HepG2 (cell line): Measurements from ENCODE around the gene MTARC1. TPM values are rescaled to one million over a fixed set of nuclear protein-coding genes. Genes with fewer than 3 reads are reported as not detected.

ENCODE experiments used
- ATAC-seq: fragments of 200-7000 bp; cut with Tn5 transposase; 3 replicates; pipeline ENCODE4 v1.9.1; 2020; ENCODE audit warnings: mild to moderate bottlenecking, moderate library complexity
- BruUV-seq: library from RNA; stranded (reverse); fragments of 400-500 nt; replicated peaks from 2 replicates; lab custom pipeline; 2021; lab: Mats Ljungman, UMichigan
- CTCF ChIA-PET: fragments of 300-600 bp; formaldehyde crosslinking; extraction: SDS; loops from one replicate; lab custom pipeline; 2021; ENCODE audit warnings: low total read pairs, inconsistent platforms, low intra/inter-chr PET ratio; lab: Yijun Ruan, JAX
- POLR2A ChIA-PET: fragments of 350-600 bp; sonication (Branson Sonifier 250); formaldehyde crosslinking; loops from one replicate; lab custom pipeline; 2020; ENCODE audit warnings: antibody characterized with exemption, inconsistent platforms; lab: Yijun Ruan, JAX
- DNase-seq: peaks from one replicate; pipeline ENCODE4 v3.0.0-alpha.2; 2015; ENCODE audit warnings: low spot score
- FAIRE-seq: peaks from 3 replicates; lab custom pipeline; 2011; peaks lifted over from hg19 to GRCh38; lab: Jason Lieb, UNC
- H2AFZ ChIP-seq: one replicate; pipeline ENCODE4 v1.6.1; 2011; ENCODE audit warnings: low read length, inconsistent platforms
- H3K27ac ChIP-seq: fragments of 300-600 bp; 3 replicates; pipeline ENCODE4 v1.8.0; 2011; ENCODE audit warnings: mixed run types, mild to moderate bottlenecking, mixed read lengths, low read length, inconsistent platforms; ENCODE audit not compliant: insufficient read depth; ENCODE audit errors: extremely low read length
- H3K27me3 ChIP-seq, 2 experiments: fragments of 200-600 bp in 1 of 2; 2 replicates in 1 of 2; 3 replicates in 1 of 2; pipeline versions ENCODE4 v1.6.0 to v1.8.0; 2011; ENCODE audit warnings: low read length in 2 of 2, mild to moderate bottlenecking in 2 of 2, moderate library complexity in 2 of 2, inconsistent platforms in 1 of 2; ENCODE audit not compliant: insufficient read depth in 2 of 2, control insufficient read depth in 1 of 2
- H3K36me3 ChIP-seq, 2 experiments: fragments of 200-600 bp in 1 of 2; replicated peaks in 1 of 2; 2 replicates in 1 of 2; 3 replicates in 1 of 2; pipeline versions ENCODE4 v1.5.1 to v1.8.0; 2011; ENCODE audit warnings: low read length in 2 of 2, inconsistent platforms in 1 of 2; ENCODE audit not compliant: insufficient read depth in 2 of 2, control insufficient read depth in 1 of 2
- H3K4me1 ChIP-seq: 2 replicates; pipeline ENCODE4 v1.5.1; 2012; ENCODE audit warnings: low read length, inconsistent platforms; ENCODE audit not compliant: insufficient read depth
- H3K4me2 ChIP-seq: 2 replicates; pipeline ENCODE4 v1.6.0; 2011; ENCODE audit warnings: low read depth, low read length, inconsistent platforms
- H3K4me3 ChIP-seq, 3 experiments: fragments of 200-600 bp in 1 of 3; sonication (generic), shearing (Covaris generic) in 1 of 3; replicated peaks in 1 of 3; 2 replicates each; pipeline ENCODE4 v1.5.1; 2011 to 2016; ENCODE audit warnings: low read length in 3 of 3, inconsistent platforms in 2 of 3, low read depth in 2 of 3, mild to moderate bottlenecking in 2 of 3, control low read depth in 1 of 3, mixed read lengths in 1 of 3; ENCODE audit not compliant: insufficient read depth in 1 of 3
- H3K79me2 ChIP-seq: one replicate; pipeline ENCODE4 v1.6.1; 2011; ENCODE audit warnings: low read length, inconsistent platforms; ENCODE audit not compliant: insufficient read depth
- H3K9ac ChIP-seq: 2 replicates; pipeline ENCODE4 v1.6.0; 2011; ENCODE audit warnings: mild to moderate bottlenecking, low read depth, low read length, inconsistent platforms; ENCODE audit not compliant: insufficient read depth
- H3K9me3 ChIP-seq: 2 replicates; pipeline ENCODE4 v1.5.1; 2012; ENCODE audit warnings: mild to moderate bottlenecking, low read length
- H4K20me1 ChIP-seq: 2 replicates; pipeline ENCODE4 v1.6.0; 2011; ENCODE audit warnings: inconsistent platforms, mild to moderate bottlenecking, low read length, moderate library complexity; ENCODE audit not compliant: insufficient read depth
- HDAC6 ChIP-seq: fragments of 200-600 bp; sonication (generic); IDR thresholded peaks from 2 replicates; pipeline ENCODE4 v1.7.0; 2017; ENCODE audit warnings: mild to moderate bottlenecking, antibody characterized with exemption, low read length, low read depth
- KDM2A ChIP-seq: sonication (generic); formaldehyde crosslinking; IDR thresholded peaks from 2 replicates; pipeline ENCODE4 v1.4.0; 2020; ENCODE audit warnings: low read depth, missing genetic modification reagents, borderline replicate concordance
- SP1 ChIP-seq, 2 experiments: fragments of 450-650 bp in 1 of 2; sonication (generic) in 1 of 2; formaldehyde crosslinking in 1 of 2; IDR thresholded peaks; 2 replicates each; pipeline versions ENCODE4 v1.4.0 to v1.6.1; 2016 to 2020; ENCODE audit warnings: missing genetic modification reagents in 1 of 2
- ZBTB46 ChIP-seq: sonication (generic); formaldehyde crosslinking; IDR thresholded peaks from 2 replicates; pipeline ENCODE4 v1.4.0; 2020; ENCODE audit warnings: mild to moderate bottlenecking, missing genetic modification reagents, borderline replicate concordance
- ZBTB8A ChIP-seq: sonication (generic); formaldehyde crosslinking; IDR thresholded peaks from 2 replicates; pipeline ENCODE4 v1.4.0; 2020; ENCODE audit warnings: mild to moderate bottlenecking, low read depth, missing genetic modification reagents, borderline replicate concordance
- ZNF138 ChIP-seq: sonication (generic); formaldehyde crosslinking; IDR thresholded peaks from 2 replicates; pipeline ENCODE4 v1.5.0; 2020; ENCODE audit warnings: mild to moderate bottlenecking, low read depth, missing genetic modification reagents
- ZNF414 ChIP-seq: sonication (generic); formaldehyde crosslinking; IDR thresholded peaks from 2 replicates; pipeline ENCODE4 v1.5.0; 2020; ENCODE audit warnings: missing genetic modification reagents
- ZNF567 ChIP-seq: sonication (generic); formaldehyde crosslinking; IDR thresholded peaks from 2 replicates; pipeline ENCODE4 v1.8.1; 2023; ENCODE audit warnings: mild to moderate bottlenecking, missing genetic modification reagents, borderline replicate concordance
- ZNF615 ChIP-seq: sonication (generic); formaldehyde crosslinking; IDR thresholded peaks from 2 replicates; pipeline ENCODE4 v1.5.0; 2020; ENCODE audit warnings: mild to moderate bottlenecking, missing genetic modification reagents, borderline replicate concordance
- ZNF782 ChIP-seq: sonication (generic); formaldehyde crosslinking; IDR thresholded peaks from 2 replicates; pipeline ENCODE4 v1.4.0; 2020; ENCODE audit warnings: missing genetic modification reagents, mild to moderate bottlenecking, borderline replicate concordance
- WGBS: methylation state at CpG from one replicate; pipeline ENCODE4 v1.1.6; 2017; ENCODE audit warnings: low lambda C conversion rate; 5-methylcytosine and 5-hydroxymethylcytosine counted together
- in situ Hi-C: cut with HindIII; loops from 2 replicates; pipeline ENCODE4 v1.10.0; 2017; ENCODE audit warnings: low pct_unique_long_range_greater_than_20kb; ENCODE audit not compliant: extremely low pct_ligation_motif_present
- intact Hi-C: fragments of 100-400 bp; cut with micrococcal nuclease; formaldehyde crosslinking; loops from one replicate; pipeline ENCODE4 v1.10.0; 2022; ENCODE audit not compliant: unreplicated experiment
- polyA plus RNA-seq, 8 experiments: library from polyadenylated mRNA; depleted of rRNA in 3 of 8; stranded (reverse) in 7 of 8; unstranded in 1 of 8; fragments of >200 nt; fragmentation: Illumina TruSeq in 4 of 8; extraction: Trizol in 4 of 8; gene quantifications; 2 replicates each; pipeline versions ENCODE4 v1.2.1 to v1.2.3, GENCODE V29; 2011 to 2016; ENCODE audit warnings: low read depth in 4 of 8, missing spikeins in 1 of 8, mixed read lengths in 1 of 8; ENCODE audit not compliant: insufficient read depth in 1 of 8
- total RNA-seq, 5 experiments: library from RNA; depleted of rRNA; stranded (reverse); fragments of >200 nt; fragmentation: Illumina TruSeq; extraction: Trizol; gene quantifications; 2 replicates each; pipeline ENCODE4 v1.2.3, GENCODE V29; 2016; ENCODE audit warnings: low read depth in 1 of 5

The MTARC1 gene
- total and polyA plus RNA-seq, 2 of the 13 experiments (the other 11 are each of a cell fraction or from before 2014, with no cell fraction given): 19.4 to 106 TPM

- ChIA-PET CTCF (interaction anchor here (1.4 kb wide), 1 partner anchor 394 kb away, joined by 10 read pairs; no protein-coding TSS in a partner anchor), POLR2A (no interaction called here)
- Histone ChIP-seq H3K4me1 (no peaks in the 10 kb centered on the region), H2AFZ (no peak overlapping the region), H3K79me2 (no peaks in the 10 kb centered on the region), H3K9me3 (no peaks in the 10 kb centered on the region), H3K4me2 (no peak overlapping the region), H3K9ac (no peak overlapping the region), H3K27ac (no peak overlapping the region), H4K20me1 (no peaks in the 10 kb centered on the region), H3K4me3 (no peak overlapping the region), H3K36me3 (peaks cover 8 to 60% of the 10 kb centered on the region in 2 experiments; a peak in 4 of 5 replicates), H3K27me3 (no peaks in the 10 kb centered on the region)
- ATAC-seq: peak; percentile 21; the same call in 2 of the 3 replicates
- WGBS: 90% methylated on average over 8 of the region's 8 CpGs
- TF ChIP-seq ZBTB8A (CRISPR knock-in tag) (no peak), ZNF615 (CRISPR knock-in tag) (no peak), HDAC6 (no peak), ZNF414 (no peak), ZNF567 (CRISPR knock-in tag) (no peak), ZNF138 (CRISPR knock-in tag) (no peak), KDM2A (CRISPR knock-in tag) (no peak), ZNF782 (CRISPR knock-in tag) (no peak), ZBTB46 (CRISPR knock-in tag) (no peak), SP1 (IDR thresholded peaks at IDR 0.05) (no peak), SP1 (CRISPR knock-in tag; IDR thresholded peaks at IDR 0.05) (no peak)
- BruUV-seq: no TSS peak
- intact Hi-C loops: loop anchor here (5.0 kb wide), 1 partner anchor 393 kb away; no protein-coding TSS in a partner anchor
- in situ Hi-C loops: no loop called here
- FAIRE-seq: no peak
- DNase-seq: no peak
Measured at GRCh38 chr1:220809704-220810103, 23.0 kb downstream of the MTARC1 start.
